Effector memory CD4-positive, alpha-beta T cell (primary cell): Measurements from ENCODE around the gene RNF150.

Experiments used
- DNase-seq, 3 donors: peaks; one replicate each; pipeline ENCODE4 v3.0.0-alpha.2; 2020
- H3K27ac ChIP-seq: 2 replicates; pipeline ENCODE4 v1.7.0; 2013; ENCODE audit warnings: mild to moderate bottlenecking, low read length, moderate library complexity; ENCODE audit not compliant: insufficient read depth, poor library complexity, severe bottlenecking
- H3K27me3 ChIP-seq: replicated peaks from 2 replicates; pipeline ENCODE4 v1.7.0; 2013; ENCODE audit warnings: mild to moderate bottlenecking, low read length; ENCODE audit not compliant: insufficient read depth, control insufficient read depth, poor library complexity, severe bottlenecking
- H3K36me3 ChIP-seq: 2 replicates; pipeline ENCODE4 v1.7.0; 2013; ENCODE audit warnings: mild to moderate bottlenecking, low read length, moderate library complexity; ENCODE audit not compliant: control insufficient read depth, insufficient read depth
- H3K4me1 ChIP-seq: 2 replicates; pipeline ENCODE4 v1.7.0; 2013; ENCODE audit warnings: low read length, mild to moderate bottlenecking; ENCODE audit not compliant: control insufficient read depth, insufficient read depth, poor library complexity, severe bottlenecking
- H3K4me3 ChIP-seq: 2 replicates; pipeline ENCODE4 v1.7.0; 2013; ENCODE audit warnings: low read length, low read depth, mild to moderate bottlenecking; ENCODE audit not compliant: insufficient read depth, poor library complexity, severe bottlenecking
- H3K9me3 ChIP-seq: 2 replicates; pipeline ENCODE4 v1.7.0; 2013; ENCODE audit warnings: mild to moderate bottlenecking, low read length, moderate library complexity; ENCODE audit not compliant: control insufficient read depth

RNF150 gene

GRCh38 chr4:141118381-141118780, 14.9 kb downstream of the RNF150 start:
- Histone ChIP-seq H3K27ac (no peak overlapping the region), H3K27me3 (peaks cover 4% of the 10 kb centered on the region), H3K36me3 (no peaks in the 10 kb centered on the region), H3K4me3 (no peak overlapping the region), H3K9me3 (no peaks in the 10 kb centered on the region), H3K4me1 (no peaks in the 10 kb centered on the region)
- no peak for DNase-seq

- Histone ChIP-seq H3K4me1 (no peaks in the 10 kb centered on the region), H3K9me3 (no peaks in the 10 kb centered on the region), H3K27me3 (peaks cover 1% of the 10 kb centered on the region), H3K4me3 (no peak overlapping the region), H3K36me3 (no peaks in the 10 kb centered on the region), H3K27ac (no peak overlapping the region)
- DNase-seq, result no peak
Measured at GRCh38 chr4:141117935-141118334, 15.3 kb downstream of the RNF150 start.

- no peaks in the 10 kb centered on the region for H3K4me1 ChIP-seq
- no peaks in the 10 kb centered on the region for H3K9me3 ChIP-seq
- no peak overlapping the region for H3K4me3 ChIP-seq
- no peaks in the 10 kb centered on the region for H3K36me3 ChIP-seq
- no peaks in the 10 kb centered on the region for H3K27me3 ChIP-seq
- no peak for DNase-seq
- no peak overlapping the region for H3K27ac ChIP-seq
Measured at GRCh38 chr4:141109983-141110382, 23.3 kb downstream of the RNF150 start.

- no peak for DNase-seq
- Histone ChIP-seq H3K4me1 (no peaks in the 10 kb centered on the region), H3K27ac (no peak overlapping the region), H3K36me3 (no peaks in the 10 kb centered on the region), H3K27me3 (no peaks in the 10 kb centered on the region), H3K4me3 (no peak overlapping the region), H3K9me3 (no peaks in the 10 kb centered on the region)
Measured at GRCh38 chr4:141107927-141108326, 25.3 kb downstream of the RNF150 start.

GRCh38 chr4:141102367-141102766, 30.9 kb downstream of the RNF150 start:
- Histone ChIP-seq H3K4me3 (no peak overlapping the region), H3K36me3 (no peaks in the 10 kb centered on the region), H3K27ac (no peak overlapping the region), H3K27me3 (no peaks in the 10 kb centered on the region), H3K4me1 (no peaks in the 10 kb centered on the region), H3K9me3 (no peaks in the 10 kb centered on the region)
- no peak for DNase-seq

GRCh38 chr4:141101511-141101910, 31.8 kb downstream of the RNF150 start:
- no peaks in the 10 kb centered on the region for H3K9me3 ChIP-seq
- H3K4me1 ChIP-seq, result no peaks in the 10 kb centered on the region
- H3K27ac ChIP-seq, result no peak overlapping the region
- H3K27me3 ChIP-seq, result no peaks in the 10 kb centered on the region
- no peak overlapping the region for H3K4me3 ChIP-seq
- H3K36me3 ChIP-seq, result no peaks in the 10 kb centered on the region
- DNase-seq, result no peak

GRCh38 chr4:141099326-141099725, 33.9 kb downstream of the RNF150 start:
- no peaks in the 10 kb centered on the region for H3K9me3 ChIP-seq
- no peaks in the 10 kb centered on the region for H3K27me3 ChIP-seq
- H3K4me3 ChIP-seq, result no peak overlapping the region
- DNase-seq, result no peak
- H3K36me3 ChIP-seq, result no peaks in the 10 kb centered on the region
- H3K4me1 ChIP-seq, result no peaks in the 10 kb centered on the region
- H3K27ac ChIP-seq, result no peak overlapping the region

GRCh38 chr4:141098163-141098562, 35.1 kb downstream of the RNF150 start:
- H3K4me1 ChIP-seq, result no peaks in the 10 kb centered on the region
- no peak overlapping the region for H3K27ac ChIP-seq
- no peaks in the 10 kb centered on the region for H3K36me3 ChIP-seq
- no peaks in the 10 kb centered on the region for H3K9me3 ChIP-seq
- H3K27me3 ChIP-seq, result no peaks in the 10 kb centered on the region
- DNase-seq, result no peak
- H3K4me3 ChIP-seq, result no peak overlapping the region

- no peak for DNase-seq
- no peaks in the 10 kb centered on the region for H3K36me3 ChIP-seq
- H3K4me1 ChIP-seq, result no peaks in the 10 kb centered on the region
- H3K27me3 ChIP-seq, result peaks cover 3% of the 10 kb centered on the region
- no peak overlapping the region for H3K4me3 ChIP-seq
- no peaks in the 10 kb centered on the region for H3K9me3 ChIP-seq
- no peak overlapping the region for H3K27ac ChIP-seq
Measured at GRCh38 chr4:141090473-141090872, 42.8 kb downstream of the RNF150 start.

GRCh38 chr4:141081921-141082395, 51.3 kb downstream of the RNF150 start:
- Histone ChIP-seq H3K4me1 (no peaks in the 10 kb centered on the region), H3K27me3 (no peaks in the 10 kb centered on the region), H3K36me3 (no peaks in the 10 kb centered on the region), H3K4me3 (no peak overlapping the region), H3K27ac (no peak overlapping the region), H3K9me3 (no peaks in the 10 kb centered on the region)
- no peak for DNase-seq

GRCh38 chr4:141080668-141081067, 52.6 kb downstream of the RNF150 start:
- Histone ChIP-seq H3K4me3 (no peak overlapping the region), H3K27ac (no peak overlapping the region), H3K9me3 (no peaks in the 10 kb centered on the region), H3K27me3 (no peaks in the 10 kb centered on the region), H3K36me3 (no peaks in the 10 kb centered on the region), H3K4me1 (no peaks in the 10 kb centered on the region)
- DNase-seq, result no peak
